ENCODE data around the gene DDX10.

Gene DDX10

GRCh38 chr11:108931168-108931567 is 266.3 kb downstream of the DDX10 start:
- Histone ChIP-seq H3K4me1 (ENCODE audit: control insufficient read depth in 1 of 2, insufficient read depth in 1 of 2, low read depth in 1 of 2, low read length in 1 of 2) (no peaks in the 10 kb centered on the region), H3K4me3 (ENCODE audit: low read depth in 1 of 2, low read length in 1 of 2) (no peak overlapping the region), H3K9me3 (no peaks in the 10 kb centered on the region), H3K27me3 (no peaks in the 10 kb centered on the region), H3K27ac (no peak overlapping the region), H3K36me3 (no peaks in the 10 kb centered on the region)
- no peak for TF ChIP-seq CTCF (IDR thresholded peaks at IDR 0.05)

DNA sequence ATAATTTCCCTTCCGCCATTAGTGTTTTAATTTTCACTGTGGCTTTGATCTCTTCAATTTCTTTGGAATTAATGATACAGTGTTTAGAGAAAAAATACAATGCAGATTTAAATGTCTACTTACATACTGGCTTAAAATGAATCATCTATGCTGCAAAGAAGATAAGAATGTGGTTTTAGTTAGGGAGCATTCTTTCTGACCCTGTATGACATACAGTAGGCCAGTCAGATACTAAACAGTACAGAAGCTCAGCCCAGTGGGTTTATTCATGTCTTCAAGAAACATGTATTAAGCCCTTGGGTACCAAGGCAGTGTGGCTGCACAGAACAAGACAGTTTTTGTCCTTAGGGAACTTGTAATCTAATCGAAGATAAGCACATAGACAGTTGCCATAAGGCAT is 268.8 kb downstream of the DDX10 start:
- H3K4me1 ChIP-seq (ENCODE audit: control insufficient read depth in 1 of 2, insufficient read depth in 1 of 2, low read depth in 1 of 2, low read length in 1 of 2): no peaks in the 10 kb centered on the region
- no peak overlapping the region for H3K27ac ChIP-seq
- H3K27me3 ChIP-seq: no peaks in the 10 kb centered on the region
- no peak for TF ChIP-seq CTCF (IDR thresholded peaks at IDR 0.05)
- H3K36me3 ChIP-seq: no peaks in the 10 kb centered on the region
- no peak overlapping the region for H3K4me3 ChIP-seq (ENCODE audit: low read depth in 1 of 2, low read length in 1 of 2)
- no peaks in the 10 kb centered on the region for H3K9me3 ChIP-seq

- Histone ChIP-seq H3K27ac (no peak overlapping the region), H3K36me3 (no peaks in the 10 kb centered on the region), H3K4me3 (ENCODE audit: low read depth in 1 of 2, low read length in 1 of 2) (no peak overlapping the region), H3K4me1 (ENCODE audit: control insufficient read depth in 1 of 2, insufficient read depth in 1 of 2, low read depth in 1 of 2, low read length in 1 of 2) (no peaks in the 10 kb centered on the region), H3K27me3 (no peaks in the 10 kb centered on the region), H3K9me3 (no peaks in the 10 kb centered on the region)
- TF ChIP-seq CTCF (IDR thresholded peaks at IDR 0.05): no peak
Observed at GRCh38 chr11:108934289-108934688, 269.4 kb downstream of the DDX10 start.

GRCh38 chr11:108934696-108935095 is 269.8 kb downstream of the DDX10 start:
- Histone ChIP-seq H3K27ac (no peak overlapping the region), H3K4me3 (ENCODE audit: low read depth in 1 of 2, low read length in 1 of 2) (no peak overlapping the region), H3K9me3 (no peaks in the 10 kb centered on the region), H3K36me3 (no peaks in the 10 kb centered on the region), H3K4me1 (ENCODE audit: control insufficient read depth in 1 of 2, insufficient read depth in 1 of 2, low read depth in 1 of 2, low read length in 1 of 2) (no peaks in the 10 kb centered on the region), H3K27me3 (no peaks in the 10 kb centered on the region)
- TF ChIP-seq CTCF (IDR thresholded peaks at IDR 0.05): no peak

- no peak overlapping the region for H3K4me3 ChIP-seq (ENCODE audit: low read depth in 1 of 2, low read length in 1 of 2)
- no peak overlapping the region for H3K27ac ChIP-seq
- H3K36me3 ChIP-seq: no peaks in the 10 kb centered on the region
- H3K9me3 ChIP-seq: no peaks in the 10 kb centered on the region
- no peaks in the 10 kb centered on the region for H3K4me1 ChIP-seq (ENCODE audit: control insufficient read depth in 1 of 2, insufficient read depth in 1 of 2, low read depth in 1 of 2, low read length in 1 of 2)
- TF ChIP-seq CTCF (IDR thresholded peaks at IDR 0.05): no peak
- H3K27me3 ChIP-seq: no peaks in the 10 kb centered on the region
Observed at GRCh38 chr11:108937746-108938145, 272.9 kb downstream of the DDX10 start.

DNA sequence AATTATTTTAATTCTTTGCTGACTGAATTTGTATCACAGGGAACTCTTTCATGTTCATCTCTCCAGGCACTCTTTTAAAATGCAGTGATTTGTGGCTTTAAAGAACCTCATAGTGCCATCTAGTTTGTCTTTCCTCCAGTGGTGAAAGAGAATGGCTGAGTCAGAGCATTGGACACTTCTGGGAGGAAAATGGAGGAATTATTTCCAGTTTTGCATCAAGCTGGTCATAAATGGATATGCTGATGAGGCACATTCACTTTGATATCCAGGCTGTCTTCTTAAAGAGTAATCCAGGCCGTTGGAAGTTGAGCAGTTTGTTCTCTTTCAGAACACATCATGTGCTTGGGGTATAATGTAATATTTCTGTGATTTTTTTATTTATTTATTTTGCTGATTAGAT is 273.7 kb downstream of the DDX10 start:
- Histone ChIP-seq H3K36me3 (no peaks in the 10 kb centered on the region), H3K4me1 (ENCODE audit: control insufficient read depth in 1 of 2, insufficient read depth in 1 of 2, low read depth in 1 of 2, low read length in 1 of 2) (no peaks in the 10 kb centered on the region), H3K27me3 (no peaks in the 10 kb centered on the region), H3K27ac (no peak overlapping the region), H3K9me3 (no peaks in the 10 kb centered on the region), H3K4me3 (ENCODE audit: low read depth in 1 of 2, low read length in 1 of 2) (no peak overlapping the region)
- TF ChIP-seq CTCF (IDR thresholded peaks at IDR 0.05): no peak
